ENCODE measurements around the gene CHST14.

DNA sequence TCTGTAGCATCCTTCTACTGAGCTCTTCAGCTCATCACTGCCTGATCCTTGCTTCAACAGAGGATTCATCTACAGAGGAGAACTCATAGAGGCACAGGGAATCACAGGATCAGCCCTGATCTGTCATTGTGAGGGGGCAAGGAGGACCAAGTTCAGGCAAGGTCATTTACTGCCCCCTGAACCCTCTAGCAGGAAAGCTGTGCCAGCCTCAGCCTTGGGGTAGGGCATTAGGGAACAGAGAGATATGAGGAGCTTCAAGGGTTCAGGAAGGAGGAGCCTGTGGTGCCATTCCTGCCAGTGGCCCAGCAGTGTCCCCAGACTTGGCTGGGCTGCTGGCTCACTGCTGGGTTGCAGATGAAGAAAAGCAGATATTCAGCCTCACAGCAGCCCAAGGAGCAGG is 8.2 kb downstream of the CHST14 start:
- TF ChIP-seq CTCF (IDR thresholded peaks at IDR 0.05) (no peak), POLR2A (IDR thresholded peaks at IDR 0.05) (no peak), POLR2AphosphoS5 (IDR thresholded peaks at IDR 0.05) (no peak)
